Cardiac muscle cell (in vitro differentiated cells and primary cell): ENCODE data around the gene UBE2V1. TPM values are rescaled to one million over a fixed set of nuclear protein-coding genes. Genes with fewer than 3 reads are reported as not detected.

Experiments used
- DNase-seq, 2 donors: peaks; one replicate each; pipeline versions ENCODE4 v3.0.0 to v3.0.0-alpha.2; 2010 to 2017; ENCODE audit warnings: low read depth in 1 of 2, low spot score in 1 of 2
- H3K27ac ChIP-seq: fragments of 200-600 bp; sonication (generic); 2 replicates; pipeline ENCODE4 v1.5.1; 2016
- H3K27me3 ChIP-seq: fragments of 200-600 bp; sonication (generic); 2 replicates; pipeline ENCODE4 v1.6.0; 2016; ENCODE audit warnings: control low read depth
- H3K36me3 ChIP-seq: fragments of 200-600 bp; sonication (generic); 2 replicates; pipeline ENCODE4 v1.5.1; 2016; ENCODE audit warnings: control low read depth
- H3K4me1 ChIP-seq: fragments of 200-600 bp; sonication (generic); 2 replicates; pipeline ENCODE4 v1.8.1; 2017; ENCODE audit warnings: low read depth, mild to moderate bottlenecking, mixed run types
- H3K4me3 ChIP-seq: fragments of 200-600 bp; sonication (generic); 2 replicates; pipeline ENCODE4 v1.5.1; 2016; ENCODE audit warnings: mild to moderate bottlenecking
- H3K9me3 ChIP-seq: fragments of 200-600 bp; sonication (generic); 2 replicates; pipeline ENCODE4 v1.5.1; 2017; ENCODE audit warnings: low read depth, mild to moderate bottlenecking, control low read depth
- CTCF ChIP-seq: IDR thresholded peaks from 2 replicates; pipeline ENCODE4 v1.5.1; 2012; ENCODE audit warnings: low read depth, mild to moderate bottlenecking, low read length
- polyA plus RNA-seq: library from polyadenylated mRNA; unstranded; fragments of >200 nt; fragmentation: Nextera tagmentation; extraction: Ambion mirVana; gene quantifications from 2 replicates; pipeline ENCODE4 v1.2.1, GENCODE V29; 2016
- total RNA-seq: library from RNA; depleted of rRNA; stranded (reverse); fragments of >200 nt; gene quantifications from 2 replicates; pipeline ENCODE4 v1.2.3, GENCODE V29; 2016

UBE2V1 gene
- total and polyA plus RNA-seq, 2 experiments from 2014 or later = 126 to 173 TPM

GRCh38 chr20:50127587-50128519 lies 14.9 kb upstream of the UBE2V1 start:
- Histone ChIP-seq H3K9me3 (no peaks in the 10 kb centered on the region), H3K4me3 (no peak overlapping the region), H3K36me3 (peaks cover 5% of the 10 kb centered on the region), H3K27ac (no peak overlapping the region), H3K4me1 (peaks cover 7% of the 10 kb centered on the region), H3K27me3 (no peaks in the 10 kb centered on the region)
- DNase-seq = no peak
- TF ChIP-seq CTCF = no peak

GRCh38 chr20:50126662-50127061 lies 13.7 kb upstream of the UBE2V1 start:
- H3K4me3 ChIP-seq = no peak overlapping the region
- TF ChIP-seq CTCF = no peak
- peaks cover 6% of the 10 kb centered on the region for H3K4me1 ChIP-seq
- H3K27ac ChIP-seq = peak overlapping the region; percentile 21
- peaks cover 5% of the 10 kb centered on the region for H3K36me3 ChIP-seq
- H3K9me3 ChIP-seq = no peaks in the 10 kb centered on the region
- DNase-seq = no peak
- no peaks in the 10 kb centered on the region for H3K27me3 ChIP-seq

- H3K4me1 ChIP-seq = no peaks in the 10 kb centered on the region
- no peak overlapping the region for H3K4me3 ChIP-seq
- H3K27me3 ChIP-seq = no peaks in the 10 kb centered on the region
- TF ChIP-seq CTCF = no peak
- no peak overlapping the region for H3K27ac ChIP-seq
- peaks cover 5% of the 10 kb centered on the region for H3K36me3 ChIP-seq
- no peaks in the 10 kb centered on the region for H3K9me3 ChIP-seq
- no peak for DNase-seq
Observed at GRCh38 chr20:50125279-50125678, 12.3 kb upstream of the UBE2V1 start.

- Histone ChIP-seq H3K9me3 (no peaks in the 10 kb centered on the region), H3K4me1 (no peaks in the 10 kb centered on the region), H3K4me3 (no peak overlapping the region), H3K27ac (no peak overlapping the region), H3K27me3 (no peaks in the 10 kb centered on the region), H3K36me3 (peaks cover 5% of the 10 kb centered on the region)
- no peak for TF ChIP-seq CTCF
- DNase-seq = no peak
Observed at GRCh38 chr20:50124496-50124895, 11.5 kb upstream of the UBE2V1 start.

- no peak for DNase-seq
- Histone ChIP-seq H3K27me3 (no peaks in the 10 kb centered on the region), H3K36me3 (peaks cover 5% of the 10 kb centered on the region), H3K27ac (no peak overlapping the region), H3K4me1 (no peaks in the 10 kb centered on the region), H3K4me3 (no peak overlapping the region), H3K9me3 (no peaks in the 10 kb centered on the region)
- no peak for TF ChIP-seq CTCF
Observed at GRCh38 chr20:50123418-50123817, 10.5 kb upstream of the UBE2V1 start.
